PC-3 (cell line): Measurements from ENCODE around the gene HOXD3. TPM values are rescaled to one million over a fixed set of nuclear protein-coding genes. Genes with fewer than 3 reads are reported as not detected.

Source experiments
- ATAC-seq: fragments of 200-7000 bp; cut with Tn5 transposase; 2 replicates; pipeline ENCODE4 v1.9.1; 2020; ENCODE audit warnings: mild to moderate bottlenecking, moderate library complexity
- BruUV-seq: library from RNA; stranded (reverse); fragments of 400-500 nt; replicated peaks from 2 replicates; lab custom pipeline; 2021; lab: Mats Ljungman, UMichigan
- CTCF ChIA-PET: fragments of 300-600 bp; sonication (Branson Sonifier 250); formaldehyde crosslinking; loops from one replicate; lab custom pipeline; 2022; ENCODE audit warnings: antibody characterized with exemption; lab: Charles Lee
- POLR2A ChIA-PET: fragments of 300-600 bp; sonication (Branson Sonifier 250); formaldehyde crosslinking; loops from one replicate; lab custom pipeline; 2022; ENCODE audit warnings: antibody characterized with exemption; ENCODE audit not compliant: unreplicated experiment; lab: Charles Lee
- DNase-seq: peaks from one replicate; pipeline ENCODE4 v3.0.0-alpha.2; 2015
- H2AFZ ChIP-seq: fragments of 300-600 bp; sonication (generic); 2 replicates; pipeline ENCODE4 v1.6.0; 2016; ENCODE audit warnings: antibody characterized with exemption, low read length
- H3F3A ChIP-seq: fragments of 300-600 bp; sonication (generic); one replicate; pipeline ENCODE4 v1.6.0; 2017; ENCODE audit warnings: antibody characterized with exemption, low read length, control low read depth, mild to moderate bottlenecking; ENCODE audit not compliant: unreplicated experiment
- H3K27ac ChIP-seq: fragments of 300-600 bp; sonication (generic); 2 replicates; pipeline ENCODE4 v1.5.1; 2016; ENCODE audit warnings: mild to moderate bottlenecking, low read length
- H3K27me3 ChIP-seq: fragments of 300-600 bp; sonication (generic); 2 replicates; pipeline ENCODE4 v1.6.1; 2016; ENCODE audit warnings: low read length, mixed read lengths
- H3K36me3 ChIP-seq: fragments of 300-600 bp; sonication (generic); 2 replicates; pipeline ENCODE4 v1.6.1; 2016; ENCODE audit warnings: low read depth, mixed run types, low read length, mixed read lengths
- H3K4me1 ChIP-seq: fragments of 300-600 bp; sonication (generic); 2 replicates; pipeline ENCODE4 v1.5.1; 2016; ENCODE audit warnings: low read length; ENCODE audit not compliant: insufficient read depth
- H3K4me2 ChIP-seq: fragments of 300-600 bp; sonication (generic); 2 replicates; pipeline ENCODE4 v1.6.0; 2016; ENCODE audit warnings: low read length
- H3K4me3 ChIP-seq: fragments of 300-600 bp; sonication (generic); 2 replicates; pipeline ENCODE4 v1.5.1; 2016; ENCODE audit warnings: mild to moderate bottlenecking, low read length, mixed read lengths
- H3K79me2 ChIP-seq: fragments of 300-600 bp; sonication (generic); 2 replicates; pipeline ENCODE4 v1.6.1; 2017; ENCODE audit warnings: low read length, mixed read lengths
- H3K9ac ChIP-seq: fragments of 300-600 bp; sonication (generic); 2 replicates; pipeline ENCODE4 v1.6.0; 2016; ENCODE audit warnings: mild to moderate bottlenecking, low read length
- H3K9me2 ChIP-seq: fragments of 300-600 bp; sonication (generic); replicated peaks from 2 replicates; pipeline ENCODE4 v1.6.1; 2016; ENCODE audit warnings: mixed run types, low read length, mixed read lengths
- H3K9me3 ChIP-seq: fragments of 300-600 bp; sonication (generic); 2 replicates; pipeline ENCODE4 v1.6.1; 2016; ENCODE audit warnings: low read length, mixed read lengths
- H4K20me1 ChIP-seq: fragments of 300-600 bp; sonication (generic); 2 replicates; pipeline ENCODE4 v1.6.1; 2016; ENCODE audit warnings: low read length, mixed read lengths
- EZH2 ChIP-seq: fragments of 300-600 bp; sonication (generic); IDR thresholded peaks from one replicate; pipeline ENCODE4 v1.6.1; 2017; ENCODE audit warnings: antibody characterized with exemption, mild to moderate bottlenecking, low read length; ENCODE audit not compliant: unreplicated experiment
- EZH2phosphoT487 ChIP-seq: fragments of 300-600 bp; sonication (generic); IDR thresholded peaks from 2 replicates; pipeline ENCODE4 v1.6.1; 2018; ENCODE audit warnings: mild to moderate bottlenecking, antibody characterized with exemption, low read length, borderline replicate concordance
- intact Hi-C: fragments of 100-400 bp; cut with micrococcal nuclease; formaldehyde crosslinking; loops from 2 replicates; pipeline ENCODE4 v1.9.0; 2023
- total RNA-seq: library from RNA; depleted of rRNA; stranded (reverse); fragments of >200 nt; gene quantifications from 2 replicates; pipeline ENCODE4 v1.2.3, GENCODE V29; 2014
- TF ChIP-seq, protein P1 (sequence below): fragments of 300-600 bp; sonication (generic); conservative IDR thresholded peaks from 2 replicates; pipeline ENCODE4 v1.5.1; 2017; ENCODE audit warnings: antibody characterized with exemption, low read depth, mild to moderate bottlenecking, low read length

HOXD3 gene
- total RNA-seq, 1 experiment from 2014 or later, result 4.4 TPM

DNA sequence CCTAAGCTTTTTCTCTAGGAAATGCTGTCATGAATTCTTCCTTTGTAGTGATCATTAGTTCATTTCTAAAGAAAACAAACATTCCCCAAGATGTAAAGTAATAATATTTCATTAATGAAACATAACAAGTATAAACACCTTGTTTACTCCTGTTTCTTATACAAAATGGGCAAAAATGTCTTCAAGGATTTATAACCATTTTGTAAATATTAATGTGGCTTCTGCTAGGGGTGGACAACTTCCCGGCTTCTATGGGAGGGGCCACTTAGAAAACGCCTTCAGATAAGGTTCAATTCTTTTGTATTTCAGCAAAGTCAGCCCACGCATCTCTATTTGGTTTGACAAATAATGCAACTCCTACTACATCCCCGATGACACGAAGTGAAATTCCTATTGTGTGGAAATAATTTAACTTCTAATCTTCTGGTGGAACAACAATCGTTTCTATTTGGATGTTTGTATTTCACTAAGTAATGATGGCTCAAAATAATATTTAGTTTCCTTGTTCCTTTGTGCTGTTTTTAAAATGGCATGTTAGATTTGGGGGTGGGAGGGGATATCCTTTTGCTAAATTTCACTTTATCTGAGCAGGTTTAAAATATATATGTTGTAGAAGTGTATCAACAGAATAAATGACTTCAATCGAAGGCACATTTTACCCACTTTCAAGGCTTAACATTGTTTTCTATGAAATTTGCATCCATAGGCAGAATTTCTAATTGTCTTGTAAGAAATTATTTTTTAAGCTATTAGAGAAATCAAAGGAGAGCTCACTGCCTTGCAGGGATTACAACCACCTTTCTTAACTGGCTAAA is 16.7 kb downstream of the HOXD3 start:
- Histone ChIP-seq H3K79me2 (no peaks in the 10 kb centered on the region), H3F3A (no peaks in the 10 kb centered on the region), H2AFZ (no peak overlapping the region), H3K9me2 (no peaks in the 10 kb centered on the region), H3K36me3 (no peaks in the 10 kb centered on the region), H3K4me3 (no peak overlapping the region), H3K27me3 (no peaks in the 10 kb centered on the region), H4K20me1 (no peaks in the 10 kb centered on the region), H3K9me3 (no peaks in the 10 kb centered on the region), H3K4me1 (no peaks in the 10 kb centered on the region), H3K4me2 (no peak overlapping the region), H3K9ac (no peak overlapping the region), H3K27ac (no peak overlapping the region)
- TF ChIP-seq EZH2phosphoT487 (no peak), EZH2 (no peak)
- TF ChIP-seq, protein P1, sequence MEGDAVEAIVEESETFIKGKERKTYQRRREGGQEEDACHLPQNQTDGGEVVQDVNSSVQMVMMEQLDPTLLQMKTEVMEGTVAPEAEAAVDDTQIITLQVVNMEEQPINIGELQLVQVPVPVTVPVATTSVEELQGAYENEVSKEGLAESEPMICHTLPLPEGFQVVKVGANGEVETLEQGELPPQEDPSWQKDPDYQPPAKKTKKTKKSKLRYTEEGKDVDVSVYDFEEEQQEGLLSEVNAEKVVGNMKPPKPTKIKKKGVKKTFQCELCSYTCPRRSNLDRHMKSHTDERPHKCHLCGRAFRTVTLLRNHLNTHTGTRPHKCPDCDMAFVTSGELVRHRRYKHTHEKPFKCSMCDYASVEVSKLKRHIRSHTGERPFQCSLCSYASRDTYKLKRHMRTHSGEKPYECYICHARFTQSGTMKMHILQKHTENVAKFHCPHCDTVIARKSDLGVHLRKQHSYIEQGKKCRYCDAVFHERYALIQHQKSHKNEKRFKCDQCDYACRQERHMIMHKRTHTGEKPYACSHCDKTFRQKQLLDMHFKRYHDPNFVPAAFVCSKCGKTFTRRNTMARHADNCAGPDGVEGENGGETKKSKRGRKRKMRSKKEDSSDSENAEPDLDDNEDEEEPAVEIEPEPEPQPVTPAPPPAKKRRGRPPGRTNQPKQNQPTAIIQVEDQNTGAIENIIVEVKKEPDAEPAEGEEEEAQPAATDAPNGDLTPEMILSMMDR, result no peak
- ATAC-seq (no peak), DNase-seq (no peak)
- CTCF ChIA-PET, result no interaction called here
- intact Hi-C loops, result no loop called here
- no TSS peak for BruUV-seq
- POLR2A ChIA-PET, result no interaction called here

DNA sequence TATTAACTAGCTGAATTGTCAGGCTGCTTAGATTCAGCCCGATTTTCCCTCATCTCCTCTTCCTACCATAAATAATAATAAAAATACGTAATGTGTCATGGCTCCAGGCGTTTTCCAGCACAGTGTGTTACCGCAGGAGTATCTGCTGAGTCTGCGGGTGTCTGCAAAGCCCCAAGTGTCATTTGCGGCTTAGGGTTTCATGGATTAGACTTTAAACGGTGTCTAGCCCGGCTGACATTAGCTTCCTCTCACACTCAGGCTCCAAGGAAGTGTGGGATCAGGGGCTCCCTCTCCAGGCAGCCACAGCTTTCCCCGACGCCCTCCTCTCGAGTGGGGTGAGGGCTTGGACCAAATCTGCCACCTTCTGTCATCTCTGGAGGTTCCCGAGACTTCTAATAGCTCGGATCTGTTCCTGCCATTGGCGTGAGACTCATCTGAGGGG is 17.3 kb downstream of the HOXD3 start:
- BruUV-seq, result no TSS peak
- Histone ChIP-seq H3K79me2 (no peaks in the 10 kb centered on the region), H3F3A (no peaks in the 10 kb centered on the region), H3K36me3 (no peaks in the 10 kb centered on the region), H3K4me2 (no peak overlapping the region), H3K9me2 (no peaks in the 10 kb centered on the region), H4K20me1 (no peaks in the 10 kb centered on the region), H3K4me3 (no peak overlapping the region), H3K9ac (no peak overlapping the region), H3K9me3 (no peaks in the 10 kb centered on the region), H3K27me3 (peaks cover under 1% of the 10 kb centered on the region; the same call in 1 of the 2 replicates), H3K4me1 (no peaks in the 10 kb centered on the region), H2AFZ (no peak overlapping the region), H3K27ac (no peak overlapping the region)
- POLR2A ChIA-PET, result no interaction called here
- TF ChIP-seq EZH2 (no peak), EZH2phosphoT487 (no peak)
- TF ChIP-seq, protein P1, result no peak
- DNase-seq (no peak), ATAC-seq (no peak)
- intact Hi-C loops, result no loop called here
- CTCF ChIA-PET, result no interaction called here
